ENCODE data around the gene MYOZ2.
"Not testable (repeated sequence)": the region's sequence is repeated elsewhere in the genome, so short reads cannot be mapped to it uniquely, and the experiment has no call there.

DNA sequence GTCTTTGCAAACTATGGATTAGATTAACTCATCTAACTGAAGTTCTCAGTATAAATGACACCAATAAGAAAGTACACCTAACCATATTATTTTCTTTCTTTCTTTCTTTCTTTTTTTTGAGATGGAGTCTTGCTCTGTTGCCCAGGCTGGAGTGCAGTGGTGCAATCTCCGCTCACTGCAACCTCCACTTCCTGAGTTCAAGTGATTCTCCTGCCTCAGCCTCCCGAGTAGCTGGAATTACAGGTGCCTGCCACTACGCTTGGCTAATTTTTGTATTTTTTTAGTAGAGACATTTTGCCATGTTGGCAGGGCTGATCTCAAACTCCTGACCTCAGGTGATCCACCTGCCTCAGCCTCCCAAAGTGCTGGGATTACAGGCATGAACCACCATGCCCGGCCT is 5.7 kb downstream of the MYOZ2 start:
- TF ChIP-seq CTCF, POLR2A, POLR2AphosphoS5 (IDR thresholded peaks at IDR 0.05): not testable (repeated sequence)
